ENCODE results near the gene MLXIP.
"Not testable (repeated sequence)": the region's sequence is repeated elsewhere in the genome, so short reads cannot be mapped to it uniquely, and the experiment has no call there.

Gene MLXIP

GRCh38 chr12:122054842-122055520, 23.6 kb upstream of the MLXIP start:
- DNase-seq: no peak

- not testable (repeated sequence) for DNase-seq
Observed at GRCh38 chr12:122056406-122056805, 22.1 kb upstream of the MLXIP start.

GRCh38 chr12:122057007-122057735, 21.4 kb upstream of the MLXIP start:
- no peak for DNase-seq

GRCh38 chr12:122057769-122058168, 20.8 kb upstream of the MLXIP start:
- no peak for DNase-seq

DNA sequence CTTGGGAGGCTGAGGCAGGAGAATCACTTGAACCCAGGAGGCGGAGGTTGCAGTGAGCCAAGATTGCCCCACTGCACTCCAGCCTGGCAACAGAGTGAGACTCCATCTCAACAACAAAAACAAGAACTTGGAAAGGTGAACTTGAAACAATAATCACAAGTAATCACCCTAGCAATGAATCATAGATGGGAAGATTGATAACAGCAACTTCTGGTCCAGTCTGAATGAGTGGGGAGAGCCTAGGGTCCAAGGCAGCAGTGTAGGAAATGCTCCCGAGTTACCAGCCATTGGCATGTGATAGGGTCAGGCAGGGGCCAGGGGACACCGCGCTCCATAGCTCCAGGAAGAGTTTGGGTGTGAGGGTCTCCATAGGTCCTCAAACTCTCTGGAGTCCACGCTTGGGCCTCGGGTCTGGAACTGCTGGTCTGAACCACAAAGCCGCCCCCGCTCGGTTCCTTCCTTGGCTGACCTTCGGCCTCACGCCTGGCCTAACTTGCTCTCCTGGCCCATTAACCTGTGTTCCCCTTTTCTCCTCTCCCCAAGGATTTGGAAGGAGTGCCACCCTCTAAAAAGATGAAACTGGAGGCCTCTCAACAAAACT, 19.9 kb upstream of the MLXIP start:
- DNase-seq: no peak

- no peak for DNase-seq
Observed at GRCh38 chr12:122059203-122059960, 19.2 kb upstream of the MLXIP start.

GRCh38 chr12:122060081-122060501, 18.5 kb upstream of the MLXIP start:
- no peak for DNase-seq

- DNase-seq: no peak
Observed at GRCh38 chr12:122061253-122061652, 17.3 kb upstream of the MLXIP start.

DNA sequence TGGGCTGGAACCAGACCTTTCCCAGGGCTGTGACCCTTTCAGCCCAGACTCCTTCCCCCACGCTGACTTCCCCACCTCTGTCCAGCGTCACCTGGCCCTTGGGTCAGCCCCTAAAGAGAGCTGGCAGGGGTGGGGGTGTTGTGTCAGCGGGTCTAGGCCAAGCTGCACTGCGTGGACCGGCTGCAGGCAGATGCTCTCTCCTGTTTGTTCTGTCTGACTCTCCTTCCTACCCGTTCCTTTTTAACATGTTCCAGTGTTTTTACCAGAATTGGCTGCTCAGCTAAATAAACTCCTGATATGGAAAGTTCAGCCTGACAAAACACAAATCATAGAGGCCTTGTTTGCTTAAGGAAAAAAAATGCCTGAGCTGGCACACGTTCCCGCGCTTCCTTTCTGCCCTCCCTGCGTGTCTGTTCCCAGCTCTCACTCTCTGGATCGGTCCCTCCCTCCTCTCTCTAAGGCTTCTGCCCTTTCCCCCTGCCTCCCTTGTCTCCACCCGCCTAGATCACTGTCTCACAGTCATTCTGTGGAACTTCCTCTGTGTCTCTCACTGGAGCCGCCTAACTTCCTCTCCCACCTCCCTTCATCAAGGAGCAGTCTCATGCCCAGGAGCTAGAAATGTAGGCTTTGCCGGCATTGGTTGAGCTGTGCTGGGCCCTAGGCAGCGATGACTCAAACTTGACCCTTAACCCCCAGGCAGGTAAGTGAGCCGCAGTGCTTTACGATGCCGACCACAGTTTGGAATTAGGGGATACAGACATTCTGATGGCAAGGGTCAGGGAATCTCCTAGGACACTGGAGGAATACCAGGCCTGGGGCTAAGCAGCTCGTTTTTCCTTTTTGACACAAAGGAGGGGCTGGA, 15.5 kb upstream of the MLXIP start:
- no peak for DNase-seq

DNA sequence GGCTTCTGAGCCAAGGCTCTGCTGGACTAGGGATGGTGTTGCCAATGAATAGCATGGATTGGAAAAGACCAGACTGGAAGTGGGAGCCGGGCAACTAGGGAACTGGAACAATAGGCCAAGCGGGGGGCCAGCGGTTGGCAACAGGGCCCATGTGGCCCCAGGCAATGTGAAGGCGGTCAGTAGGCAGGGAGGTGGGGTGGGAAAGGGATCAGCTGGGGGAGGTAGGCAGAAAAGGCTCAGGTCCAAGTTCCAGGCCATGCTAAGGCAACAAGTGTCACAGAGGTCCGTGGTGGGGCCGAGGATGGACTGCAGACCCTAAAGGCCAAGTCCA, 14.9 kb upstream of the MLXIP start:
- no peak for DNase-seq

GRCh38 chr12:122064025-122064777, 14.4 kb upstream of the MLXIP start:
- DNase-seq: peak; percentile 71

DNA sequence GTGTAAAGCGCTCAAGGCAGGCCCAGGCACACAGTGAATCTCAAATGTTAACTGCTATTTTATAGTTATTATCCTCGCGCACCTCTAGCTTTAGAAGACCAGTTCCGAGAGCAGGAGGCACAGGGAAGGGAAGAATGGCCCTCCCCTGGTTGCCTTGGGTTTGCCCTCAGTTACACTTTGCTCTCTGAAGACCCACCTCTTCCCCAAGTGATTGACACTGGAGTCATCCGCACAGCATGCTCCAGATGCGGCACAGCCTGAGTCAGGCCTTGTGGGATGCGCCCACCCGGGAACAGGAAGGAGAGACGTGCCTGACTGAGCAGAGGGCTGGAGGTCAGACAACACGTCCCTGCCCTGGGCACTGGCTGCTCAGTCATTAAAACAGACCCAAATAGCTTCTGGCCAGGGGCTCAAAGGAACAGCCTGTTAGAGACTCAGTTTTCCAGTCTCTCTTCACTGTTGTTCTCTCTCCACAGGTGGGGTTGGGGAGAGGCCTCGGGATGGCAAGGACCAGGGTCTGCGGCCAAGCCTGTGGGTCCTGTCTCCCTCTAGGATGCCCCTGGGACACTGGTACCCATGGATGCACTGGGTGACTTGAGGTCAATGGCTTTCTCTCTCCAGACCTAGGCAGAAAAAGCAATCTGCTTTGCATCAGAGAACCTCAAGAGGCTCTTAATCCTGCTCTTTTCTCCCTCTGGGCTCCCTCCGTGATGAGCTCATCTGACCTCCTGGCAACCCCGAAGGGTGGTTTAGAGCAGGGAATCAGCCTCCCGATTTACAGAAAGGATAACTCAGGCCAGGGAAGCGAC, 13.6 kb upstream of the MLXIP start:
- no peak for DNase-seq

- no peak for DNase-seq
Observed at GRCh38 chr12:122067548-122067947, 11.0 kb upstream of the MLXIP start.

- DNase-seq: no peak
Observed at GRCh38 chr12:122067966-122068365, 10.6 kb upstream of the MLXIP start.

GRCh38 chr12:122072031-122072970, 6.3 kb upstream of the MLXIP start:
- DNase-seq: peak; percentile 18

DNA sequence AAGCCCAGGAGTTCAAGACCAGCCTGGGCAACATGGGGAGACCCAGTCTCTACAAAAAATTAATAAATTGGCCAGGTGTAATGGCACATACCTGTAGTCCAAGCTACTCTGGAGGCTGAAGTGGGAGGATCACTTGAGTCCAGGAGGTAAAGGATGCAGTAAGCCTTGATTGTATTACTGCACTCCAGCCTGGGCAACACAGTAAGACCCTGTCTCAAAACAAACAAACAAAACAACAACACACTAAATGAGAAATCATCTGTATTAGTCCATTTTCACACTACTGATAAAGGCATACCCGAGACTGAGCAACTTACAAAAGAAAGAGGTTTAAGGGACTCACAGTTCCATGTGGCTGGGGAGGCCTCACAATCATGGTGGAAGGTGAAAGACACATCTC, 4.7 kb upstream of the MLXIP start:
- no peak for DNase-seq

DNA sequence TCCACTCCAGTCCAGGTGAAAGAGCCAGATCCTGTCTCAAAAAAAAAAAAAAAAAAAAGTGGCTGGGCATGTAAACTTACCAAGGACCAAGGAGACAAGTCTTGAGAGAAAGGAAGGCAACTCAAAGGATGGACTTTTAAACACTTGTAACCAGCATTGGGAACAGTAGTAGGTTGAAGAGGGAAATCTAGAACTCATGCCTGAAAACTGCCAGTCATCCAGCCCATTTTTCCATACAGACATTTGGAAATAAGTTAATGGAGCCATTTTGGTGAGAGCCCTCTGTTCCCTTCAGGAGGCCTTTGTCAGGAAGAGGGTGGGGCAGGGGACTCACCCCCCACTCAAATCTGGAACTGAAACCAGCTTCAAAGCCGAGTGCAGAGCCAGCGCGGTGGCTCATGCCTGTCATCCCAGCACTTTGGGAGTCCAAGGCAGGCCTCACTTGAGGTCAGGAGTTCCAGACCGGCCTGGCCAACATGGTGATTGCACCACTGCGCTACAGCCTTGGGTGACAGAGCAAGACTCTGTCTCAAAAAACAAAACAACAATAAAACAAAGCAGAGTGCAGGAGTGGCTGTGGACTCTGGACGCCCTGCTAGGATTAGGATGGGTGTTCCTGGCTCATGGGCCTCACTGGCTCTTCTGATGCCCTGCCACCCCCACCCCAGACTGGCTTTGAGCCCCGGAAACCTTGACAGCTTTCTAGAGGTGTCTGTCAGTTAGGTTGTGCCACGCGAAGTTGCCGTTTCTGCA, 1.6 kb upstream of the MLXIP start:
- DNase-seq: no peak

GRCh38 chr12:122079033-122079531, 526 bp downstream of the MLXIP start:
- DNase-seq: peak; percentile 30
